ENCODE results near the gene PNLIPRP3. TPM values are rescaled to one million over a fixed set of nuclear protein-coding genes. Genes with fewer than 3 reads are reported as not detected.

Gene PNLIPRP3
- total and polyA plus RNA-seq, 9 of the 15 experiments (the other 6 are each of a cell fraction or from before 2014, with no cell fraction given) = not detected

- WGBS (ENCODE audit: insufficient coverage, low coverage, missing lambda C conversion rate) = 0% methylated on average over 6 of the region's 6 CpGs
- Histone ChIP-seq H3K4me3 (no peak overlapping the region), H3K9ac (ENCODE audit: insufficient read depth in 1 of 2, low read depth in 2 of 2, low read length in 2 of 2) (no peak overlapping the region), H3K9me1 (ENCODE audit: control insufficient read depth, insufficient read depth, low read length) (no peaks in the 10 kb centered on the region), H3K79me2 (ENCODE audit: control insufficient read depth, insufficient read depth, low read length) (no peaks in the 10 kb centered on the region), H3K27me3 (ENCODE audit: control insufficient read depth in 2 of 2, insufficient read depth in 2 of 2, low read length in 2 of 2) (no peaks in the 10 kb centered on the region), H3K9me3 (replicated peaks; ENCODE audit: control insufficient read depth, insufficient read depth, low read depth, low read length) (no peaks in the 10 kb centered on the region), H3K4me2 (ENCODE audit: insufficient read depth, low read length) (no peak overlapping the region), H2AFZ (ENCODE audit: low read depth, low read length) (no peak overlapping the region), H4K20me1 (replicated peaks; ENCODE audit: control insufficient read depth, insufficient read depth, low read length) (no peaks in the 10 kb centered on the region), H3K36me3 (ENCODE audit: control insufficient read depth, insufficient read depth, low read length) (no peaks in the 10 kb centered on the region), H3K27ac (ENCODE audit: extremely low read depth, low read depth, low read length) (no peak overlapping the region), H3K4me1 (replicated peaks in 1 of 2; ENCODE audit: control insufficient read depth in 2 of 2, insufficient read depth in 2 of 2, low read length in 2 of 2) (no peaks in the 10 kb centered on the region)
- ChIA-PET CTCF (ENCODE audit: low intra/inter-chr PET ratio) (no interaction called here), POLR2A (no interaction called here)
- intact Hi-C loops (cut with micrococcal nuclease) = no loop called here
- DNase-seq (ENCODE audit: extremely low read depth in 1 of 4, low spot score in 3 of 4) (no peak), FAIRE-seq (no peak), ATAC-seq (no peak)
- in situ Hi-C loops (cut with MboI) = no loop called here
- no TSS peak for BruUV-seq (replicated peaks)
- TF ChIP-seq TSC22D4 (tag; IDR thresholded peaks at IDR 0.05) (no peak), RAD21 (CRISPR knock-in tag; conservative IDR thresholded peaks at IDR 0.05 in 1 of 2, IDR thresholded peaks at IDR 0.05 in 1 of 2) (no peak), NBN (IDR thresholded peaks at IDR 0.05; ENCODE audit: low read depth) (no peak)
These were observed 23.9 kb upstream of the PNLIPRP3 start for GRCh38 chr10:116403740-116404250.

- DNase-seq (ENCODE audit: extremely low read depth in 1 of 4, low spot score in 3 of 4) = no peak
- no peaks in the 10 kb centered on the region for H3K4me1 ChIP-seq (replicated peaks in 1 of 2; ENCODE audit: control insufficient read depth in 2 of 2, insufficient read depth in 2 of 2, low read length in 2 of 2)
- H3K27me3 ChIP-seq (ENCODE audit: control insufficient read depth in 2 of 2, insufficient read depth in 2 of 2, low read length in 2 of 2) = no peaks in the 10 kb centered on the region
- no peaks in the 10 kb centered on the region for H3K9me1 ChIP-seq (ENCODE audit: control insufficient read depth, insufficient read depth, low read length)
- no peaks in the 10 kb centered on the region for H3K36me3 ChIP-seq (ENCODE audit: control insufficient read depth, insufficient read depth, low read length)
- in situ Hi-C loops (cut with MboI) (no loop called here), intact Hi-C loops (cut with micrococcal nuclease) (no loop called here)
- no peak for ATAC-seq
- H3K4me3 ChIP-seq = no peak overlapping the region
- FAIRE-seq = no peak
- H3K79me2 ChIP-seq (ENCODE audit: control insufficient read depth, insufficient read depth, low read length) = no peaks in the 10 kb centered on the region
- WGBS (ENCODE audit: insufficient coverage, low coverage, missing lambda C conversion rate) = 4% methylated on average over 7 of the region's 7 CpGs
- H3K9me3 ChIP-seq (replicated peaks; ENCODE audit: control insufficient read depth, insufficient read depth, low read depth, low read length) = no peaks in the 10 kb centered on the region
- CTCF ChIA-PET (ENCODE audit: low intra/inter-chr PET ratio) = no interaction called here
- H3K9ac ChIP-seq (ENCODE audit: insufficient read depth in 1 of 2, low read depth in 2 of 2, low read length in 2 of 2) = no peak overlapping the region
- no peak overlapping the region for H3K27ac ChIP-seq (ENCODE audit: extremely low read depth, low read depth, low read length)
- no peak overlapping the region for H3K4me2 ChIP-seq (ENCODE audit: insufficient read depth, low read length)
- TF ChIP-seq NR0B1 (IDR thresholded peaks at IDR 0.05; ENCODE audit: partially characterized antibody) (no peak), DNMT1 (IDR thresholded peaks at IDR 0.05) (no peak), ZNF75A (CRISPR knock-in tag; IDR thresholded peaks at IDR 0.05) (no peak), MNT (conservative IDR thresholded peaks at IDR 0.05) (no peak), FOXJ2 (tag; IDR thresholded peaks at IDR 0.05) (no peak)
- no TSS peak for BruUV-seq (replicated peaks)
- H2AFZ ChIP-seq (ENCODE audit: low read depth, low read length) = no peak overlapping the region
- H4K20me1 ChIP-seq (replicated peaks; ENCODE audit: control insufficient read depth, insufficient read depth, low read length) = no peaks in the 10 kb centered on the region
- POLR2A ChIA-PET = no interaction called here
These were observed 18.9 kb upstream of the PNLIPRP3 start for GRCh38 chr10:116408719-116409118.

Measured in K562 (cell line).